Measurements from ENCODE around the gene CSAG3. TPM values are rescaled to one million over a fixed set of nuclear protein-coding genes. Genes with fewer than 3 reads are reported as not detected.

Gene CSAG3
- total and polyA plus RNA-seq, 2 of the 8 experiments (the other 6 are each of a cell fraction or from before 2014, with no cell fraction given) = 0.12 TPM; not detected in 1

DNA sequence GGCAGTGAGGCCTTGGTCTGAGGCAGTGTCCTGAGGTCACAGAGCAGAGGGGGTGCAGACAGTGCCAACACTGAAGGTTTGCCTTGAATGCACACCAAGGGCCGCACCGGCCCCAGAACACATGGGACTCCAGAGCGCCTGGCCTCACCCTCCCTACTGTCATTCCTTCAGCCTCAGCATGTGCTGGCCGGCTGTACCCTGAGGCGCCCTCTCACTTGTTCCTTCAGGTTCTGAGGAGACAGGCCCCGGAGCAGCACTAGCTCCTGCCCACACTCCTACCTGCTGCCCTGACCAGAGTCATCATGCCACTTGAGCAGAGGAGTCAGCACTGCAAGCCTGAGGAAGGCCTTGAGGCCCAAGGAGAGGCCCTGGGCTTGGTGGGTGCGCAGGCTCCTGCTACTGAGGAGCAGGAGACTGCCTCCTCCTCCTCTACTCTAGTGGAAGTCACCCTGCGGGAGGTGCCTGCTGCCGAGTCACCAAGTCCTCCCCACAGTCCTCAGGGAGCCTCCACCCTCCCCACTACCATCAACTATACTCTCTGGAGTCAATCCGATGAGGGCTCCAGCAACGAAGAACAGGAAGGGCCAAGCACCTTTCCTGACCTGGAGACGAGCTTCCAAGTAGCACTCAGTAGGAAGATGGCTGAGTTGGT is 23.0 kb upstream of the CSAG3 start:
- no peak overlapping the region for H3K56ac ChIP-seq (replicated peaks; ENCODE audit: insufficient read length, low read depth, low read length)
- no peak overlapping the region for H3K4me2 ChIP-seq (ENCODE audit: insufficient read depth in 1 of 2, low read depth in 2 of 2, low read length in 2 of 2)
- H3K27ac ChIP-seq (ENCODE audit: low read depth, low read length) = no peak overlapping the region
- H2AK5ac ChIP-seq (ENCODE audit: low read depth, low read length) = no peak overlapping the region
- no peak overlapping the region; the same call in 1 of the 2 replicates for H4K8ac ChIP-seq (ENCODE audit: extremely low read depth, insufficient read depth, low read length)
- H3K18ac ChIP-seq (ENCODE audit: extremely low read depth, low read length) = no peak overlapping the region
- no peak overlapping the region for H2BK5ac ChIP-seq (ENCODE audit: low read depth, low read length)
- H4K91ac ChIP-seq (replicated peaks; ENCODE audit: insufficient read length, low read length) = no peak overlapping the region
- no peaks in the 10 kb centered on the region for H3K79me2 ChIP-seq (ENCODE audit: control insufficient read depth in 1 of 2, insufficient read depth in 2 of 2, low read length in 2 of 2)
- H3K9ac ChIP-seq (replicated peaks in 1 of 4; ENCODE audit: extremely low read depth in 1 of 4, low read depth in 3 of 4, low read length in 3 of 4) = no peak overlapping the region
- H3K9me3 ChIP-seq (ENCODE audit: insufficient read depth in 2 of 2, low read depth in 1 of 2, low read length in 1 of 2) = no peaks in the 10 kb centered on the region
- no peak for FAIRE-seq
- no peak overlapping the region for H2BK120ac ChIP-seq (replicated peaks; ENCODE audit: low read depth, low read length)
- H2BK20ac ChIP-seq (ENCODE audit: low read length) = no peak overlapping the region
- DNase-seq (ENCODE audit: low read depth in 1 of 2, low spot score in 2 of 2) = no peak
- no peaks in the 10 kb centered on the region for H3K79me1 ChIP-seq (ENCODE audit: low read depth, low read length)
- H3K36me3 ChIP-seq (ENCODE audit: control insufficient read depth in 2 of 4, insufficient read depth in 4 of 4, low read length in 3 of 4) = no peaks in the 10 kb centered on the region
- H2BK15ac ChIP-seq (ENCODE audit: low read length) = no peak overlapping the region
- H4K20me1 ChIP-seq (replicated peaks in 1 of 2; ENCODE audit: control insufficient read depth in 1 of 2, insufficient read depth in 2 of 2, low read length in 2 of 2) = no peaks in the 10 kb centered on the region
- no peaks in the 10 kb centered on the region for H3K27me3 ChIP-seq (replicated peaks in 1 of 4; ENCODE audit: control insufficient read depth in 3 of 4, extremely low read depth in 1 of 4, insufficient read depth in 3 of 4, low read length in 3 of 4)
- no peak overlapping the region for H2AFZ ChIP-seq (ENCODE audit: low read length)
- no peaks in the 10 kb centered on the region for H3K4me1 ChIP-seq (replicated peaks in 1 of 4; ENCODE audit: control insufficient read depth in 3 of 4, insufficient read depth in 4 of 4, low read length in 3 of 4)
- WGBS, 2 experiments (ENCODE audit: extremely low coverage in 1 of 2, insufficient coverage in 1 of 2, insufficient read length in 1 of 2, insufficient replicate concordance in 2 of 2, low coverage in 1 of 2, low lambda C conversion rate in 2 of 2, missing lambda C conversion rate in 1 of 2) = 95% methylated on average over 5 of the region's 12 CpGs; no CpG with 5 or more reads in 1 of the 2 experiments
- no peaks in the 10 kb centered on the region for H3K23me2 ChIP-seq (ENCODE audit: low read depth, low read length)
- no peak overlapping the region for H3K4ac ChIP-seq (replicated peaks; ENCODE audit: insufficient read length, low read depth, low read length)
- H3K14ac ChIP-seq (ENCODE audit: insufficient read length) = no peak overlapping the region
- H2BK12ac ChIP-seq (ENCODE audit: low read depth, low read length) = no peak overlapping the region
- ChIA-PET POLR2A (ENCODE audit: partially characterized antibody) (no interaction called here), CTCF (ENCODE audit: partially characterized antibody) (no interaction called here)
- no peak overlapping the region for H3K23ac ChIP-seq (ENCODE audit: insufficient read length)
- no peak overlapping the region for H4K5ac ChIP-seq (ENCODE audit: insufficient read length, low read depth, low read length)
- no peak overlapping the region for H3K4me3 ChIP-seq (ENCODE audit: extremely low read depth in 1 of 4, insufficient read depth in 2 of 4, low read depth in 3 of 4, low read length in 4 of 4)
